LoVo (cell line): ENCODE measurements around the gene NR2C2AP.
A peak's percentile ranks its signal among the peaks of the same experiment; 100 is the strongest.
"Not testable (repeated sequence)": the region's sequence is repeated elsewhere in the genome, so short reads cannot be mapped to it uniquely, and the experiment has no call there.

Experiments
- DNase-seq: peaks from one replicate; pipeline ENCODE4 v3.0.0-alpha.2; 2016; ENCODE audit warnings: low spot score

The NR2C2AP gene, protein sequence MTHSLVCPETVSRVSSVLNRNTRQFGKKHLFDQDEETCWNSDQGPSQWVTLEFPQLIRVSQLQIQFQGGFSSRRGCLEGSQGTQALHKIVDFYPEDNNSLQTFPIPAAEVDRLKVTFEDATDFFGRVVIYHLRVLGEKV

DNA sequence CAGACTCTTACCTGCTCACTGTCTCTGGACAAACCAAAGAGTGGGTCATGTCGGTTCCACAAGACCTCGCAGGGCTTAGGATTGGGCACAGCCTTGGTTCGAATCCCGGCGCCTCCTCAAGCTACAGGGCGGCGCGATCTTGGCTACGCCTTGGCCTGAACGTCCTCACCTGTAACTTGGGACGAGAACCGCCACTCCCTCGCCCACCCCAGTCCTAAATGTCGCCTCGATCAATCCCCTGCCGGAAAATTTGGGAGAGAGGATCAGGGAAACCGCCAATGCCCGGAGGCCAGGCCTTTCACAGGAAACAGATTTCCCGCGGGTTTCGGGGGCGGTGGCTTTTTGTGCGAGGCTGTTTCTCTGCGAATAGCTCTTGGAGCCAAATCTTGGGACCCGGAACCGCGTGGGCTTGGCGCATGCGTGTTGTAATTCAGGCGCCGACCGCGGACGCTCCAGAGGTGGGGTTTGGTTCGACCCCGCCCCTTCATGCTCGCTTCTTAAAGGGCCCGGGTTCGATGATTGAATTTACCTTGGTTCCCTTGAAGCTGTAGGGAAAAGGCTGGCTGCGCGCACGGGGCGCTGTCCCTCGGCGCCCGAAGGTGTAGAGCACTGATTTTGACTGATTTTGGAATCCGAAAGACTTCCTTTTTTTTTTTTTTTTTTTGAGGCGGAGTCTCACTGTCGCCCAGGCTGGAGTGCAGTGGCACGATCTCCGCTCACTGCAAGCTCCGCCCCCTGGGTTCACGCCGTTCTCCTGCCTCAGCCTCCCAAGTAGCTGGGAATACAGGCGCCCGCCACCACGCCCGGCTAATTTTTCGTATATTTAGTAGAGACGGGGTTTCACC is at the start of gene NR2C2AP:
NR2C2AP (minus strand) TSS at position 403 of the 845 bp plus-strand sequence; CDS start at position 49, 354 bp downstream.
- peak; percentile 96 for DNase-seq

DNA sequence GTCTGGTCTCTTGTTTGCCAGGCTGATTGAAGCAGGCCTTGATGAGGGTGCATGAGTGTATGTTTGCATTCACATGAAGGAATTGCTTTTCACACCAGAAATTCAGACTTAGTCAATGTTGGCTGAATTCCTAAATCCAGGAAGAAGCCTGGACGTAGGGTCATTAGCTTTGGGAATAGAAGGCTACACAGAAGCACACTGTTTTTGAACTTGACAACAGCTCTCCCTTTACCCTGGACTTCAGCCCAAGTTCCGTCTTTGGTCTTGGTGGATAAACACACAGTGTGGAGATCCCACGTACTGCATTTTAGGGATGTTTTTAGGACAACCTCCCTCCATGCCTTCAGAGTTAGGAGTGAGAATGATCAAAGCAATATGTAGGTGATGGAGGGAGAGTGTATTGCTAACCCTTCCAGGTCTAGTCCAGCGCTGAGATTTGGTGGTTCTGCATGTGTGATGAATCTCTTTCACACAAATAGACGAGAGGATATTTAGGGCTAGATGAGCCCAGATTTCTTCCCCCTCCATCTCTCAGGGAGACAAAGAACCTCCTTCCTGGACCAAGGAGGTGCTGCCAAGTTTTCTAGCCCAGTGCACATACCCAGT is 47.1 kb upstream of the NR2C2AP start:
- DNase-seq: no peak

DNA sequence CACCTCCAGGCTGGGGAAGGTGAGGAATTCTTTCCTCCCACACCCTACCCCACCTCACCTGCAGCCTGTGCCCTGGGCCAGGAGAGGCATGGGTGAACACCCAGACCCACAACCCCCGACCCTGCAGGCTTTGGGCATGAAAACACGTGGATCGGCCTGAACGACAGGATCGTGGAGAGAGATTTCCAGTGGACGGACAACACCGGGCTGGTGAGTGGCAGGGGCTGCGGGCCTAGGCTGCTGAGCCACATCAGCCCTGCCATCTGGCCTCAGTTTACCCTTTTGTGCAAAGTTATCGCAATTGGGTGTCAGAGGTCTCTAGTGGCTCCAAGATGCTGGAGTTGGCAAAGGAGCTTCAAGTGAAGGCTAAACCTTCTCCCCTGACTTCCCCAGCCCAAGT is 37.3 kb upstream of the NR2C2AP start:
- no peak for DNase-seq

DNA sequence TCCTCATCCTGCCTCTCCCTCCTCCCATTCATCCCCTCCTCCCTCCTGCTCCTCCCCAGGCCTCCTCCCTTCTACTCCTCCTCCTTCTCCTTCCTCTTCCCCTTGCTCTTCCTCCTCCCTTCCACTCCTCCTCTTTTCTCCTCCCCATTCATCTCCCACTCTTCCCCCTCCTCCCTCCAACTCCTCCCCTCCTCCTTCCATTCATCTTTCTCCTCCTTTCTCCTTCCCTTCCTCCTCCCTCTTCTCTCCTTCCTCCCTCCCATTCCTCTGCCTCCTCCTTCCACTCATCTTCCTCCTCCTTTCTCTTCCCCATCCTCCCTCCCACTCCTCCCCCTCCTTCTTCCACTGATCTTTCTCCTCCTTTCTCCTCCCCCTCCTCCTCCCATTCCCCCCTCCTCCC is 36.5 kb upstream of the NR2C2AP start:
- no peak for DNase-seq

DNA sequence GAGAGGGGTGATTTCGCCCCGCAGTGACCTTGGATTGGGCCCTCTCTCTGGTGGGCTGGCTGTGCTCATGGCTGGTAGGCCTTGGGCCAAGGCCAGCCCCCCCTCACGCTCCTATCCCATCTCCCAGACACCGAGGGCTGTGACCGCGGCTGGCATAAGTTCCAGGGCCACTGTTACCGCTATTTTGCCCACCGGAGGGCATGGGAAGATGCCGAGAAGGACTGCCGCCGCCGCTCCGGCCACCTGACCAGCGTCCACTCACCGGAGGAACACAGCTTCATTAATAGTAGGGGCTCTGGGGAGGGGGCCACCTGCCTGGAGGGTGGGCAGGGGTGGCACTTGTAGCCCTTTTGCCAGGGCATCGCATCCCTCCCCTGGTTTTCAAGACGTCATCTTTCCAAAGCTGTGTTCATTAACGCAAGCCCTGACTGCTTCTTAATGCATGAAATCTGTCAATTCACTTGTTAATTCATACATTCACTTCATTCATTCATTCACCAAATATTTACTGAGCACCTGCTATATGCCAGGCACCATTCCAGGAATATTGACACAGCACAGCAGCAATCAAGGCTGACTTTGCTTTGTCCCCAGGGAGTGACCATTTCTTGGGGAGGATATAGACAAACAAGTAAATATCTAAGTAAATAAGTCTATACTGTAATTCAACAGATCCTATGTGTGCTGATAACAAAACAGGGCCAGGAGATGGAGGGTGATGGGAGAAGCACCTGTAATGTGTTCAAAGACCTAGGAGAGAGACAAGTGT is 35.1 kb upstream of the NR2C2AP start:
- no peak for DNase-seq

DNA sequence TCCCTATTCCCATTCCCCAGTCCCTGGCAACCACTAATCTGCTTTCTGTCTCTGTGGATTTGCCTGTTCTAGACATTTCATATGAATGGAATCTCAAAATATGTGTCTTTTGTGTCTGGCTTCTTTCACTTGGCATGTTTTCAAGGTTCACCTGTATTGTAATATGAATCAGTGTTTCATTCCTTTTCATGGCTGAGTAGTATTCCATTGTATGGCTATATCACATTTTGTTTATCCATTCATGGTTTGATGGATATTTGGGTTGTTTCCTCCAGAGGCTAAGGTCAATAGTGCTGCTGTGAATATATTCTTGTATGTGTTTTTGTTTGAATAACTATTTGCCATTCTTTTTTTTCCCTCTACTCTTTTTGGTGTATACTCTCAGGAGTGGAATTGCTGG is 33.0 kb upstream of the NR2C2AP start:
- DNase-seq: no peak

DNA sequence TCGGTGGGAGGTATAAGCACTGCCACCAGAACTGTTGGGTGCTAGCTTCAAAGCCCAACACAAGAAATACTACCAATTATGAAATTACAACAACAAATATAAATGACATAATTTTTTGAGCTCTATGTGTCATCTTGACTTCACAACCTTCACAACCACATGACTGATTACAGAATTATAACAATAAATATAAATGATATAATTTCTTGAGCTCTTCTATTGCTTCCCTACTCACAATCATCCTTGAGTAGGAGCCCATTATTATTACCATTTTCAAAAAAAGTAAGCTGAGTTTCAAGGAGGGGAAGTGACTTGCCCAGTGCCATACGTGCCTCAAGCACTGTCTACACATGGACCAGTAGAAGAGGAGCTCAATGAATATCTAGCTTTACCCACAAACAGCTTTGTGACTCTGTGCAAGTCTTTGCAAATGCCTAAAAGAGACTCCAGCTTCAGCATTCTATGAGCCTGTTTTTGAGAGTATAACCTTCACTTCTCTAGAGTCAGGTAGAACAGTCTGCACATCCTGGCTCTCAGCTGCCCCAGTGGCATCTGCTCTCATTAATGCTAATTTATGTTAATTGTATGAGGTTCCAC is 31.1 kb upstream of the NR2C2AP start:
- no peak for DNase-seq

DNA sequence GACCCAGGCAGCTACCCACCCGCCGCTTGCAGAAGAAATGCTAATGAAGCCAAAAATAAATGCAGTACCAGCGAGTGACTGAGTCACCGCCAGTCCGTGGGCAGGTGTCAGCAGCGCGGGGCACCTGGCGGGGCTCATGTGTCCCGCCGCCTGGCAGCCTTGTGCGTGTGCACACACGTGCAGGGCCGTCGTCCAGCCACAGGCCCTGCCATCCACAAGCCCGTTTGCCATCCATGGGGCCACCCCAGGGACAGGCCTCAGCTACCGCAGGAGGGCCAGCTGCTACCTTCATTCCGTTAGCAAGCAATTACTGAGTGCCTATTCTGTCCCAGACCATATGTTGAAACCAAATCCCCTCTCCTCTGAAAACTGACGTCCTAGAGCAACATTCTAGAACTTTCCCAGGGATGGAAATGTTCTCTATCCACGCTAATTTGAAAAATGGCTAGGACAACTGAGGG is 29.1 kb upstream of the NR2C2AP start:
- no peak for DNase-seq

DNA sequence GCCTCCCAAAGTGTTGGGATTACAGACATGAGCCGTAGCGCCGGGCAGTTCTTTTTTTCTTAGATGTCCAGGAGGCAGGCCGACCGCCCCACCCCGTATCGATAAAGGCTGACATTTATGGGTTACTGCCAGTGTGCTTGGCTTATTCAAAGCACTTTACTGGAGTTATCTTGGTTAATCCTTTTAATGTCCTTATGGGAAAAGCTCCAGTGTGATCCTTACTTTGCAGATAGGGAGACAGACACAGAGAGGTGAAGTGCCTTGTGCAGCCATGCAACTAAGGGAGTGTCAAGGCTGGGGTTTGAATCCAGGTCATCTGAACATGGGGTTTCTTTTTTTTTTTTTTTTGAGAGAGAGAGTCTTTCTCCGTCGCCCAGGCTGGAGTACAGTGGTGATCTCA is 27.8 kb upstream of the NR2C2AP start:
- no peak for DNase-seq

DNA sequence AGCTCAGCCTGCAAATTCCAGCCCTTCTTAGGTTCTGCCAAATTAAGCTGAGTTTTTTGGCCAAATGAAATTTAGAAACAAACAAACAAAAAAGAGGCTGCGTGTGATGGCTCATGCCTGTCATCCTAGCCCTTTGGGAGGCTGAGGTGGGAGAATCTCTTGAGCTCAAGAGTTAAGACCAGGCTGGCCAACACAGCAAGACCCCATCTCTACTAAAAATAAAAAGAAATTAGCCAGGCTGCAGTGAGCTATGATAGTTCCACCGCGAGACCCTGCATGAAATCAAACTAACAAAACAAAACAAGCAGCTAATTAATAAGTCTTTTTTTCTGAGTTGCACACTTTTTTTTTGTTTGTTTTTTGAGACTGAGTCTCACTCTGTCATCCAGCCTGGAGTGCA is 26.5 kb upstream of the NR2C2AP start:
- DNase-seq: no peak

DNA sequence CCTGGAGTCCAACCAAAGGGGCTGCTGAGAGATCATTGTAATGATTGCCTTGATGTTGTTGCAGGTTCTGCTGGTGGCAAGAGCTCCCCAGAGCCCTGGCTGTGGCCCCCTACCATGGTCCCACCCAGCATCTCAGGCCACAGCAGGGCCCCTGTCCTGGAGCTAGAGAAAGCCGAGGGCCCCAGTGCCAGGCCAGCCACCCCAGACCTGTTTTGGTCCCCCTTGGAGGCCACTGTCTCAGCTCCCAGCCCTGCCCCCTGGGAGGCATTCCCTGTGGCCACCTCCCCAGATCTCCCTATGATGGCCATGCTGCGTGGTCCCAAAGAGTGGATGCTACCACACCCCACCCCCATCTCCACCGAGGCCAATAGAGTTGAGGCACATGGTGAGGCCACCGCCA is 24.0 kb upstream of the NR2C2AP start:
- DNase-seq: no peak

DNA sequence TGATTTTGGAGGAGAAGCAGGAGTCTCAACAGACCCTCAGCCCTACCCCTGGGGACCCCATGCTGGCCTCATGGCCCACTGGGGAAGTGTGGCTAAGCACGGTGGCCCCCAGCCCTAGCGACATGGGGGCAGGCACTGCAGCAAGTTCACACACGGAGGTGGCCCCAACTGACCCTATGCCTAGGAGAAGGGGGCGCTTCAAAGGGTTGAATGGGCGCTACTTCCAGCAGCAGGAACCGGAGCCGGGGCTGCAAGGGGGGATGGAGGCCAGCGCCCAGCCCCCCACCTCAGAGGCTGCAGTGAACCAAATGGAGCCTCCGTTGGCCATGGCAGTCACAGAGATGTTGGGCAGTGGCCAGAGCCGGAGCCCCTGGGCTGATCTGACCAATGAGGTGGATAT is 23.4 kb upstream of the NR2C2AP start:
- no peak for DNase-seq

DNA sequence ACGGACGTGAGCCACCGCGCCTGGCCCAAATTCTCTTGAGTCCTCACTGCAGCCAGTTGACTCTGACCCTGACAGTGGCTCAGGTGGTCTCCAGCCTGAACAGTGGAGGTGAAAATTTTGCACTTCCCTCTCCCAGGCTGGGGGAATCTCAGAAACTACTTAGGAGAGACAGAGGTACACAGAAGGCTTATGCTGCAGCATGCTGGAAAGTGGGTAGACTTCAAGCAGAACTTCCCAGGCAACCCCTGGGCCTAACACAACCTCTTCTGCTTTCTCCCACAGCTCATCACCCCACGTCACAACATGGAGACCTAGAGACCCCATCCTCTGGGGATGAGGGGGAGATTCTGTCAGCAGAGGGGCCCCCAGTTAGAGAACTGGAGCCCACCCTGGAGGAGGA is 23.0 kb upstream of the NR2C2AP start:
- DNase-seq: no peak

DNA sequence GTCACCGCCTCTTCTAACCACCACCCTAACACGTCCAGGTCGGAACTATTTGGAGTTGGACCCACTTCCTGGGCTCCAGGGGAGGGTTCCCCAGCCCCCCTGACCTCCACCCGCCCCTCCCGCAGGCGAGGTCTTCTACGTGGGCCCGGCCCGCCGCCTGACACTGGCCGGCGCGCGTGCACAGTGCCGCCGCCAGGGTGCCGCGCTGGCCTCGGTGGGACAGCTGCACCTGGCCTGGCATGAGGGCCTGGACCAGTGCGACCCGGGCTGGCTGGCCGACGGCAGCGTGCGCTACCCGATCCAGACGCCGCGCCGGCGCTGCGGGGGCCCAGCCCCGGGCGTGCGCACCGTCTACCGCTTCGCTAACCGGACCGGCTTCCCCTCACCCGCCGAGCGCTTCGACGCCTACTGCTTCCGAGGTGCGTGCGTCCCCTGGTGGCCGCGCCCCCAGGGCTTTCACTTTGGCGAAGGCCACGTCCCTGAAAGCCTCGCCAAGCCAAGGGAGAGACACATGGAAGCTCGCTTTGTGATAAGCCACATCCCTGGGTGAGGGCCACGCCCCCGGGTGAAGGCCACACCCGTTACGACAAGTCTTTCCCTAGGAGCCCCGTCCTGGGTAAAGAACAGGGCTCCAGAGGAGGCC is 21.8 kb upstream of the NR2C2AP start:
- DNase-seq: peak; percentile 79

DNA sequence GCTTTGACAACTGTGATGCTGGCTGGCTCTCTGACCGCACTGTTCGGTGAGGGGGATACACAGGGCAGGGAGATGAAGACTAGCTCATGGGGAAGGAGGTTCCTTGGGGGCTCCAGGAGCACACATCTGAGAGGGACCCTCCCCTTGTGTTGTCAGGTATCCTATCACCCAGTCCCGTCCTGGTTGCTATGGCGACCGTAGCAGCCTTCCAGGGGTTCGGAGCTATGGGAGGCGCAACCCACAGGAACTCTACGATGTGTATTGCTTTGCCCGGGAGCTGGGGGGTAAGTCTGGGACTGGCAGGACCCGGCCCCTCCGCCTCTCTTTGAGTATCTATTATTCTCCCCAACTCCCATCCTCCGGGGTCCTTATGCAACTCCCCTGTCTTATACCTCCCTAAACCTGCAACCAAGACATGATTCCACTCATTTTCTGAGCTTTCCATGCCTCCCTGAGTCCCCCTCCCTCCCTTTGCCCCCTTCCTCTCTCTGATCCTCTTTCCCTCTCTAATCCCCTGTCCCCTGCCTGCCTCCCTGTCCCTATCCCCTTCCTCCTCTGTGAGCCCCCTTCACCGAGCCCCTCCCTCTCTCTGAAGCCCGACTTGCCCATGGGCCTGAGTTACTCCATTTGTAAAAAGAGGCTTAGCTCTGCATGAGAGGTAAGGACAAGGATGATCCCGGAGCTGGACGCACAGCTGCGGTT is 21.1 kb upstream of the NR2C2AP start:
- no peak for DNase-seq

DNA sequence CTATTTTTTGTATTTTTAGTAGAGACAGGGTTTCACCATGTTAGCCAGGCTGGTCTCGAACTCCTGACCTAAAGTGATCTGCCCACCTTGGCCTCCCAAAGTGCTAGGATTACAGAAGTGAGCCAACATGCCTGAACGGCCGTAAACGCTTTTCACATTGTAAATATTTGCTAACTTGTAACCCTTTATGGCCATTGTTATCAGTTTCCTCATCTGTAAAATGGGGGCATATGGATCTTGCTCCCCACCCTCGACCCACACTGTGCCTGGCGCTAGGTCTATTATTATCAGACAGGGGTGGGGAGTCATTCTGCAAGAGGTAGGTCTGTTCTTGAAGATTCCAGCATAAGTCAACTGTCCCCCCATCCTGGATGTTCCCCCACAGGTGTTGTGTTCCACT is 20.4 kb upstream of the NR2C2AP start:
- no peak for DNase-seq

DNA sequence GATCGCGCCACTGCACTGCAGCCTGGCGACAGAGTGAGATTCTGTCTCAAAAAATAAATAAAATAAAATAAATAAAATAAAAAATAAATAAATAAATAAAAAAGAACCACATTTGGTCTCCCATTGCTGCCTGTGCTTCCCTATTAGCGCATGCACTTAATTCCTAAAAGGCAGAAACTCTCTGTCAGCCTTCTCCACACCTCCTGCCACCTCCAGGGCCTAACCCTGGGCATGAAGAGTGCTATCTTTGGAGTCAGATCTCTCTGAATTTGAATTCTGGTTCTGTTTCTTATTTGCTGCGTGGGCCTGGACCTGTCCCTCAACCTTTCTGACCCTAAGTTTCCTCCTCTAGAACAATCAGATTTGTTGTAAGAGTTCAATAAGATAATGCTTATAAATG is 19.8 kb upstream of the NR2C2AP start:
- DNase-seq: no peak

DNA sequence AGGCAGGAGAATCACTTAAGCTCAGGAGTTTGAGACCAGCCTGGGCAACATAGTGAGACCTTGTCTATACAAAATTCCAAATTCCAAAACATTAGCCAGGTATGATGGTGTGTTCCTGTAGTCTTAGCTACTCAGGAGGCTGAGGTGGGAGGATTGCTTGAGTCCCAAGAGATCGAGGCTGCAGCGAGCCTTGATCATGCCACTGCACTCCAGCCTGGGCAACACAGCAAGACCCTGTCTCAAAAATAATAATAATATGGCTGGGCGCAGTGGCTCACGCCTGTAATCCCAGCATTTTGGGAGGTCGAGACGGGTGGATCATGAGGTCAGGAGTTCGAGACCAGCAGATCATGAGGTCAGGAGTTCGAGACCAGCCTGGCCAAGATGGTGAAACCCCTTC is 17.8 kb upstream of the NR2C2AP start:
- DNase-seq: not testable (repeated sequence)

DNA sequence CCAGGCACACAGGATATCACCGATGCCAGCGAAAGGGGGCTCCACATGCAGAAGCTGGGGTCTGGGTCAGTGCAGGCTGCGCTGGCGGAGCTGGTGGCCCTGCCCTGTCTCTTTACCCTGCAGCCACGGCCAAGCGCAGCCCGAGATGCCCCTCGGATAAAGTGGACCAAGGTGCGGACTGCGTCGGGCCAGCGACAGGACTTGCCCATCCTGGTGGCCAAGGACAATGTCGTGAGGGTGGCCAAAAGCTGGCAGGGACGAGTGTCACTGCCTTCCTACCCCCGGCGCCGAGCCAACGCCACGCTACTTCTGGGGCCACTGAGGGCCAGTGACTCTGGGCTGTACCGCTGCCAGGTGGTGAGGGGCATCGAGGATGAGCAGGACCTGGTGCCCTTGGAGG is 15.7 kb upstream of the NR2C2AP start:
- DNase-seq: no peak

DNA sequence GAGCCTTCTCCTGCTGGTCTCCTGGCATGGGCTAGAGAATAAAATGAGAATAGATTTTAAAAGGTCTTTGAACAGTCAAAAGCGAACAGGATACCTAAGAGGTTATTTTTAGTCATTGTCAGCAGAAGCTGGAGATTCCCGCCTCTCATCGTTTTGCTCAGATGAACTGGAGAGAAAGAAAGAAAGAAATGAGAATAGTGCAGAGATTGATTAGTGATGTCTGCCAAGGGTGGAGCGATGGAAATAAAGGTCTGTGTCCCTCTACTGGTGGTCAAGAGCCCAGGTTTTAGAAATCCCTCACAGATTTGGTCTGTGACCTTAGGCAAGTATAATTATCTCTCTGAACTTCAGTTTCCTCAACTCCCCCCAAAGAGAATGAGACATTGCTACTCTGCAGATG is 13.9 kb upstream of the NR2C2AP start:
- peak; percentile 44 for DNase-seq

DNA sequence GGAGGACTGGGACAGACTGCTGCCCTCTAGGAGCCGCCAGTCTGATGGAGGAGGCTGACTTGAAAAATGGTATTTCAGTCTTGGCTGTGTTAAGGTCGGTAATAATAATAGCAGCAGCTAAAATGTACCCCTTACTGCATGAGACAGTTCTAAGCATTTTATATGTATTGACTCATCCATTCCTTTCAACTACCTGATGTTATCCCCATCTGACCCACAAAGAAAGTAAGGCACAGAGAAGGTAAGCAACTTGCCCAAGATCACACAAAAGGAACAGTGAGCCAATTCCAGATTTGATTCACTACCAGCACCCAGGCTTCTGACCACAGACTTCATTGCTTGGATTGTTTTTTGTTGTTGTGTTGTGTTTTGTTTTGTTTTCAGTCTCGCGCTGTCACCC is 12.6 kb upstream of the NR2C2AP start:
- DNase-seq: no peak
